HG02970 (cell line): ENCODE data around the gene PDGFD.

Experiments
- ATAC-seq: cut with Tn5 transposase; IDR thresholded peaks from one replicate; pipeline ENCODE4 v1.9.1; 2021; ENCODE audit warnings: mild to moderate bottlenecking, moderate library complexity, moderate number of reproducible peaks; ENCODE audit not compliant: unreplicated experiment, low FRiP score

The PDGFD gene

DNA sequence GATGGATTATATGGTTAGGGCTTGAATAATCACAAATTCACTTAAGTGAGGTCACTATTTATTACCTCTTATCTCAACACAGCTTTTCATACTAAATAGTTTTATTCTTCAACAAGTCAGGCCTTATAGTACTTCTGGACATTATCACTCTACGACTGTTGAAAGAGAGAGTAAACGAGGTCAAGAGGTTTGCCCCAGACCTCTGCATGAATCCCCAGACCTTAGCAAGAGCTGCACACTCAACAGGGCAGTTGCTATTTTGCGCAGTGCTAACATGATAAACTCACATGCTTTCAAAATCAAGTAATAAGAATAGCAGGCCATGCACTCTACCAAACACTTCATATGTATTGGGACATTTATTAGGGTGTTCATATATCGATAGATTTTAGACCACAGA, 67.0 kb downstream of the PDGFD start:
- ATAC-seq = no peak

DNA sequence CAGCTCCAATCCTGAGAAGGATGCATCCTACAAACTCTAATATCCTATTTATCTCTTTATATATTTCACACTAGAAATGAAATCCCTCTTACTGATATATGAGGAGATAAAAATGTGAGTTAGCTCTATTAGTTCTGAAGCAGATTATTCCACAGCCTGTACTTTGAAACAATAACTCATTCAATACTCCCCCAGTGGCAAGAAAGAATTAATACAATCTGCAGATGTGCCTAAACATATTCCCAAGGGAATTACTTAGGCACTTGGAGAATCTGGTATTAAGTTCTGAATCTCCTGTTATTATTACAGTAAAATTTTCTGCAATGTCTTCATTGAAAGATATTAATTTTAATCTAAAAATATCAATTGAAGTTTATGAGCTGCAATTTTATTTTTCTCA, 68.2 kb downstream of the PDGFD start:
- no peak for ATAC-seq

GRCh38 chr11:104094576-104094975, 69.4 kb downstream of the PDGFD start:
- no peak for ATAC-seq

- no peak for ATAC-seq
These were observed 70.3 kb downstream of the PDGFD start for GRCh38 chr11:104093426-104094280.

DNA sequence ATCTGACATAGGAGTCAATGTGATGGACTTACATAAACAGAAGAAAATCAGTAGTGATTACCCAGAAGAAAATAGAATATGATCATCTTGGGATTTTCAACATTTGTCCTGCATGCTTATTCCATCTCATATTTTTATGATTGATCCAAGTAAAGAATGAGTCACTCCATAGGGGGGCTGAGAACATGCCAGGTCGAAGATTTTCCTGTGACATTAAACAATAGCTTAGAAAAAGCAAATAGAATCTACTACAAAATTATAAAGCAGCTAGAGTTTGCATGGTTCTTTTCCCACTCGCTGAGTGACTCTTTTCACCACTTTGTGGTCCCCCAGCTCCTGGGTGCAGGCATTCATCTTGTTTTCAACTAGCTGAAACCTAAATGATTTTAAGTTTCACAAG, 71.2 kb downstream of the PDGFD start:
- ATAC-seq = no peak

- no peak for ATAC-seq
These were observed 72.5 kb downstream of the PDGFD start for GRCh38 chr11:104091281-104092096.

- no peak for ATAC-seq
These were observed 73.2 kb downstream of the PDGFD start for GRCh38 chr11:104090767-104091166.

- no peak for ATAC-seq
These were observed 74.5 kb downstream of the PDGFD start for GRCh38 chr11:104089481-104089880.

- no peak for ATAC-seq
These were observed 77.3 kb downstream of the PDGFD start for GRCh38 chr11:104086621-104087020.

DNA sequence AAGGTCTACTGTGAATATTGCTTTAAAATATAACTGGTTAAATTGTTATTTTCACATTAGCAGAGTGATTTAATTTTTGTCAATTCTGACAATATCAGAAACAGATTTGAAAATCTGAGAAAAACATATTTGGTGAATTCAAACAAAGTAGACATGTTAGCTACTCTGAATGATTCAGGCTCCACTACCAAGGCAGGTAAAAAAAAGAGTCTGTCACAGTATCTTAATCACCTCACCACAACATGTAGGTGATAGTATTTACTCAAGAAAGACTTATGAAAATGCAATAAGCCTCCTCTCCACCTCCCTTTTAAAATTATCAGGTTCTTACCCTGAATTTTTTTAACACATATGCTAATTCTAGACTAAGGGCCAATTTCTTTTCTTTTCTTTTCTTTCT, 85.0 kb downstream of the PDGFD start:
- ATAC-seq = no peak

DNA sequence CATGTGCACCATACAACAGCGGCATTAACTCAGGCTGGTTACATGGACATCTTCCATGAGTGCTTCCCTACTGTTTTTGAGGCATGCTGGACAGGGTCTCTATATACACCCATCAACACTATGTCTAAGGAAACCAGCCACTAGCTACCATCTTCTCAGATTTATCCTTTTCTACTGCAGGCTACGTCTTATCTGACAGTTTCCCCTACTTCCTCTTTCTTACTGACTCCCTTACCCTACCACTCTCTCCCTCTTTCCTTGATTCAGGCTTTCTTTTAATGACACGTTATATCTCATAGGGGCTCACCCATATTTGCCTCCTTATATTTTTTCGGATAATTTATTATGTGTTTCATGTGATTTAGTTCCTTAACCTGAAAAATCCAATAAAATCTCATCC, 85.7 kb downstream of the PDGFD start:
- no peak for ATAC-seq

DNA sequence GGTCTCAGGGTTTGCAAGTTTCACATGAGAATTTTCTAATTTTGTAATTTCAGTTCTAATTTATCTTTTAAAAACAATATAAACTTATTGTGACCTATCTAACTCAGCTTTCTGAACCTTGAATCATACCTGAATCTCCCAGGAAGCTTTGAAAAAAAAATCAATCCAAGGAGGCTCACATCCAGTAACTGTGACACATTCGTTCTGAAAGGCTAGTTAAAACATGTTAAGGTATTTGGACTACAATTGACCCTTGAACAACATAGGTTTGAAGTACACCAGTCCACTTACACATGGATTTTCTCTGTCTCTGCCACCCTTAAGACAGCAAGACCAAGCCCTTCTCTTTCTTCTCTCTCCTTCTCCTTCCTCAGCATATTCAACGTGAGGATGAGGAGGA, 87.5 kb downstream of the PDGFD start:
- no peak for ATAC-seq

GRCh38 chr11:104075706-104076105, 88.2 kb downstream of the PDGFD start:
- no peak for ATAC-seq

DNA sequence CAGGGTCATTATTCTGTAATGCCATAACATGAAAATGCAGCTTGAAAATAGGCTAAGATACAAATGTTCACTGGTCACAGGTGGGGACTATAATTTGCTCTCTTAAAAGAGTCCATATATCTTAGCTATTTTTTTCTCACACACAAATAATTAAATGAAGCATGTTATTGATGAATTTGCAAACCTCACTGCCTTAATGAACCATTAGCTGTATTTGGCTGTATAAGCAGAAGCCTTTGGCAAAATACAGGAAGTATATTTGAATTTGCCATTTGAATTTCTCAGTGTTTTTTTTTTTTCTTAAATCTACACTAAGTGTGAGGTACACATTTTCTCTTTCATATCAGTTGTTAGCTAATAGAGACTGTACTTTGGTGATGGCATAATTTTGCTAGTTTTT, 88.9 kb downstream of the PDGFD start:
- ATAC-seq = no peak

GRCh38 chr11:104073950-104074705, 89.8 kb downstream of the PDGFD start:
- ATAC-seq = peak; percentile 73

DNA sequence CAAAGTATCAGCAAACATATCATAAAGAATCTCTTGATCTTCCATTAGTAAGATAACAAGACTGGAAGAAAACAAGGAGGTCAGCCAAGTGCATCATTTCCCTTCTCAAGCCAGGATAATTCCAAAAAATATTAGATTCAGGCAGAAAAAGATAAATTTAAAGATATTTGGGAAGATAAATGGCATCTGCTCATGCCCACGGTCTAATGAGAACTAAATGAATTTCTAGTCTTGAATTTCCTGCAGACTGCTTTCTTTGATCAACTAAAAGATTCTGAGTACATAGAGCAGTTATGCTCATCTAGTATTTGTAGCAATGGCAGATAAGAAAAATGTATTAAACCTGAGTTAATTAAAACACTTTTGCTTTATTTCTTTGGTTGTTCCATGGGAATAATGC, 96.4 kb downstream of the PDGFD start:
- ATAC-seq = no peak

DNA sequence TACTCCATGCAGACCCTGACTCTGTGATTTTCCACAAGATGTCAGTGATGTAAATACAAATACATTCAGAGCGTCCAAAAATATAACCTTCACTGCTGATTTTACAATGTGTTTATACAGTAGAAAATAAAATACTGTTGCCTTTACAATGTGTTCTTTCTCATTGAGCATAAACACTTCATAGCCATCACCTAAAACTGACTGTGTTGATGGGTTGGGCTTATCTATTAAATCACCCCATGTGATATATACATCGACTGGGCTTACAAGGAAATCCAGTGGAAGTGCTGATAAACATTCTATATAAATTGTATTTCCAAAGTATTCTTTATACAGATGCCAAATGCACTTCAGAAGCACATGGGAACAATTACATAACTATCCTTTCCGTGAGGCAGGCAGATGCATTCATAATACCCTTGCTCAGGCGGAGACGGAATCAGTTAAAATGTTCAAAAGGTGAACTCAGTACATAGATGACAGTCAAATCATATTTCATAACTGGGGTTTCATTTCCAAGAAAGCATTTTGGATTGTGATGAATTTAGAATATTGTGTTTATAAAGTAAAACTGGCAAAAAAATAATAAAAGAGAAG, 99.8 kb downstream of the PDGFD start:
- no peak for ATAC-seq

DNA sequence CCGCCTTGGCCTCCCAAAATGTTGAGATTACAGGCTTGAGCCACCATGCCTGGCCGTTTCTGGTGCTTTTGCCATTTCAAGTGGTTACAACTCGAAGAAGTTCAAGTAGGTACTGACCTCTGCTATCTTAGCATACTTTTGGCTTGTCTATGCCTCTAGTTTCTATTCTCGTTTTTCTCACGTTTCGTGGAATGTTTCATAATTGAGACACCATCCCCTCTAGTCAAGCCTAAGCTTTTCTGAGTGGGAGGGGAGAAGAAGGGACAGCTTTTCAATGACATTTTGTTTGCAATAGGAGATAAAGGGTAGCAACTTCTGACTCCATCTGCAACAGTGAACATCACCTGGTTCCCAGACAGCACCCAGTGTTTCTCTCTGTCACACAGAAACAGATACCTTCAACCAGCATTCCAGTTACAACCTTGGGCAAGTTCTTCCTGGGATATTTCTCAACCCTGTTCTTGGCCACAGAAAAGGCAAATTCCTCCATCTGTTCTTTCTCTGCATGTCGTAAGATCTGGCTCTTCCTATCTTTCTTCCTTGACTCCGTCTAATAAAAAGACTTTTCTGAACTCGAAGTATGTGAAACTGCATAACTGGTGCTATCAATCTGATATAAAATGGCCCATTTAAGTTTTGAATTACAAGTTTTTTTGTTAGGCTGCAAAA, 102.0 kb downstream of the PDGFD start:
- no peak for ATAC-seq

DNA sequence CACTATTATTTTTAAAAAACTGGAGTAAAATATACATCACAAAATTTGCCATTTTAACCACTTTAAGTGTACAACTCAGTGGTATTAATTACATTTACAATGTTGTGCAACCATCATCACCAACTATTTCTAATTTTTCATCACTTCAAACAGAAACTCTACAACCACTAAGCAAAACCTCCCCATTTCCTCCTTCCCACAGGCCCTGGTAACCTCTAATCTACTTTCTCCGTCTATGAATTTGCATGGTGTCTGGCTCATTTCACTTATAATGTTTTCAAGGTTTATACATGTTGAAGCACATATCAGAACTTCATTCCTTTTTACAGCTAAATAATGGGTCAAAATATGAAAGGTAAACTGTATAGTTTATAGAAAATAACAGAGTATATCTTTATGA, 103.1 kb downstream of the PDGFD start:
- no peak for ATAC-seq
